Mucosa of descending colon (tissue), 3 donors: ENCODE results near the gene MARS1. TPM values are rescaled to one million over a fixed set of nuclear protein-coding genes. Genes with fewer than 3 reads are reported as not detected.
A peak's percentile ranks its signal among the peaks of the same experiment; 100 is the strongest.

Experiments used
- ATAC-seq: fragments of 200-7000 bp; cut with Tn5 transposase; one replicate; pipeline ENCODE4 v1.9.1; 2020; ENCODE audit warnings: mild to moderate bottlenecking, moderate library complexity
- DNase-seq, 3 donors: peaks; one replicate each; pipeline ENCODE4 v3.0.0-alpha.2; 2020
- H3K36me3 ChIP-seq: fragments of 200-600 bp; one replicate; pipeline ENCODE4 v1.8.0; 2021; ENCODE audit warnings: low read depth, mild to moderate bottlenecking
- H3K4me1 ChIP-seq: fragments of 200-600 bp; one replicate; pipeline ENCODE4 v1.8.0; 2021; ENCODE audit warnings: low read depth, mild to moderate bottlenecking
- H3K4me3 ChIP-seq: fragments of 200-600 bp; one replicate; pipeline ENCODE4 v1.8.0; 2021; ENCODE audit warnings: mild to moderate bottlenecking
- H3K9me3 ChIP-seq: fragments of 200-600 bp; one replicate; pipeline ENCODE4 v1.8.0; 2021; ENCODE audit warnings: mild to moderate bottlenecking
- intact Hi-C, 2 donors: fragments of 100-400 bp; cut with DNase I in 1 of 2; cut with micrococcal nuclease in 1 of 2; formaldehyde crosslinking; loops; one replicate each; pipeline versions ENCODE4 v1.11.0 to v1.11.1; 2022; cut with DNase I, micrococcal nuclease
- total RNA-seq, 3 donors: library from RNA; stranded (reverse); fragmentation: NEBNext Ultra II Directional in 2 of 3; extraction: Animal tissue kit (Norgen Biotek cat#: 25700) in 2 of 3; gene quantifications; one replicate each; pipeline versions ENCODE4 v1.2.1 to v1.2.4, GENCODE V29; 2021 to 2023
- TF ChIP-seq, protein P1 (sequence below): fragments of 200-600 bp; IDR thresholded peaks from one replicate; pipeline ENCODE4 v1.8.0; 2022; ENCODE audit warnings: antibody characterized with exemption, mild to moderate bottlenecking
- donor health status: DM: no; HTN: no; CAD: no; lungs with moderate emphysema.
- donor health status: DM: no; HTN: no; CAD: no.
- donor health status: DM: no; HTN: yes; CAD: no.

Gene MARS1
- total RNA-seq, 3 donors from 2014 or later = 63.7 to 117 (median 94.7) TPM

DNA sequence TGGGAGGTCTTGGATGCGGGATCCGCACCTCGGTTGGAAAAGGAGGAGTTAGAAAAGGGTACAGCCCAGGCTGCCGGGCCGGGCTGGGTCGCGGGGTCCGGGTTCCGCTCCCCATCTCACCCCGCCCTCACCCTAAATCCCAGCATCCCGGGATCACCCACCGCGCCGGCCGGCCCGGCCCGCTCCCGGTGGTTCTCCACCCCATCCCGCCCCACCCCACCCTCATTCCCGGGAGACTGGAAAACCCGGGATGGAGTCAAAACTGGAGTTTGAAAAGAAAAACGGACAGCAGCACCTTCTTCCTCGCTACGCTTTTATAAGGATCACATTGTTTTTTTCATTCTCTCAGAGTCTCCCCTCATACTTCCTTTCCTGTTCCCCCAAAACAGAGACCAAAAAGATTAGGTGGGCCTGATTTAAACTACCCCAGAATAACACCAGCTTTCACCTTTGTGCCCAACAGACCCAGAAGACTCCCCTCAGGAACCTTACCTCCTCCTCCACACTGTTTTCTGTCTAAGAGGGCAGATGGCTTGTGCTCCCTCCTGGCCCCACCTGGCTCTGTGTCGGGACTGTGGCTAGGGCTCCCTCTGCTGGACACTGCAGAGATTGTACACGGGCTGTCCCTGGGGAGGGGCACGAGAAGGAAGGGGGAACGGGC lies 25.5 kb upstream of the MARS1 start:
- intact Hi-C loops = no loop called here
- TF ChIP-seq, protein P1, sequence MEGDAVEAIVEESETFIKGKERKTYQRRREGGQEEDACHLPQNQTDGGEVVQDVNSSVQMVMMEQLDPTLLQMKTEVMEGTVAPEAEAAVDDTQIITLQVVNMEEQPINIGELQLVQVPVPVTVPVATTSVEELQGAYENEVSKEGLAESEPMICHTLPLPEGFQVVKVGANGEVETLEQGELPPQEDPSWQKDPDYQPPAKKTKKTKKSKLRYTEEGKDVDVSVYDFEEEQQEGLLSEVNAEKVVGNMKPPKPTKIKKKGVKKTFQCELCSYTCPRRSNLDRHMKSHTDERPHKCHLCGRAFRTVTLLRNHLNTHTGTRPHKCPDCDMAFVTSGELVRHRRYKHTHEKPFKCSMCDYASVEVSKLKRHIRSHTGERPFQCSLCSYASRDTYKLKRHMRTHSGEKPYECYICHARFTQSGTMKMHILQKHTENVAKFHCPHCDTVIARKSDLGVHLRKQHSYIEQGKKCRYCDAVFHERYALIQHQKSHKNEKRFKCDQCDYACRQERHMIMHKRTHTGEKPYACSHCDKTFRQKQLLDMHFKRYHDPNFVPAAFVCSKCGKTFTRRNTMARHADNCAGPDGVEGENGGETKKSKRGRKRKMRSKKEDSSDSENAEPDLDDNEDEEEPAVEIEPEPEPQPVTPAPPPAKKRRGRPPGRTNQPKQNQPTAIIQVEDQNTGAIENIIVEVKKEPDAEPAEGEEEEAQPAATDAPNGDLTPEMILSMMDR = peak; percentile 86

DNA sequence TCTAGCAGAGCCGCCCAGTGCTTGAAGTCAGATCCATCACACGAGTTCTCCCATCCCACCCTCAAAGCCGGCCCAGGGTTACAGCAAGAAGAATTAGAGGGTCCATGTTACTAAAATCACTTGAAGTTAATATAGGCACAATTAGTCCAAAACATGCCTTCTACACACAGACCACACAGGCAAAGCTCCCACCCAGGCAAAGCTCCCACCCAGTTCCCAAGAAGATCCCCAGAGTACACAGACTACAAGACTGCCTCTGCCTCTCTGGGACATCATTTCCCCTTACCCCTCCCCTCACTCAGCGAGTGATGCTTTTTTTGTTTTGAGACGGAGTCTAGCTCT lies 25.0 kb upstream of the MARS1 start:
- Histone ChIP-seq H3K9me3 (no peaks in the 10 kb centered on the region), H3K4me1 (peaks cover 27% of the 10 kb centered on the region), H3K36me3 (no peaks in the 10 kb centered on the region), H3K4me3 (no peak overlapping the region)
- intact Hi-C loops = no loop called here
- no peak for DNase-seq
- TF ChIP-seq, protein P1 = no peak
- ATAC-seq = no peak

More for the DNA sequence above, 25.5 kb upstream of the MARS1 start:
- ATAC-seq (peak; percentile 82), DNase-seq (peak; percentile 88 to 92 (median 89))
- H3K36me3 ChIP-seq = no peaks in the 10 kb centered on the region
- H3K4me3 ChIP-seq = no peak overlapping the region
- peaks cover 27% of the 10 kb centered on the region for H3K4me1 ChIP-seq
- H3K9me3 ChIP-seq = no peaks in the 10 kb centered on the region

DNA sequence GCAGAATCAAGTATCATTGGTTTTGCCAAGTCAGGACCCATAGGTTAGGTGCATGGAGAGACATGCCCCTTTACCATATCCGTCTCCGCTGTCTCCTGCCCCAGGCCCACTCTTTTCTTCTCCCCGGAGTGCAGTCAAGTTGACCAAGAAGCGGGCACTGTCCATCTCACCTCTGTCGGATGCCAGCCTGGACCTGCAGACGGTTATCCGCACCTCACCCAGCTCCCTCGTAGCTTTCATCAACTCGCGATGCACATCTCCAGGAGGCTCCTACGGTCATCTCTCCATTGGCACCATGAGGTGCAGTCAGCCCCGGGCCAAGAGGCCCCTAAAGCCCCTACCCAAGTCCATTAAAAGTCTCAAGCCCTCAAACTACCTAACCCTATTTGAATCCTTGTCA lies 23.3 kb upstream of the MARS1 start:
- TF ChIP-seq, protein P1 = no peak
- no peak for ATAC-seq
- no peaks in the 10 kb centered on the region for H3K9me3 ChIP-seq
- no peaks in the 10 kb centered on the region for H3K36me3 ChIP-seq
- no peak for DNase-seq
- peaks cover 19% of the 10 kb centered on the region for H3K4me1 ChIP-seq
- no peak overlapping the region for H3K4me3 ChIP-seq
- intact Hi-C loops = no loop called here

DNA sequence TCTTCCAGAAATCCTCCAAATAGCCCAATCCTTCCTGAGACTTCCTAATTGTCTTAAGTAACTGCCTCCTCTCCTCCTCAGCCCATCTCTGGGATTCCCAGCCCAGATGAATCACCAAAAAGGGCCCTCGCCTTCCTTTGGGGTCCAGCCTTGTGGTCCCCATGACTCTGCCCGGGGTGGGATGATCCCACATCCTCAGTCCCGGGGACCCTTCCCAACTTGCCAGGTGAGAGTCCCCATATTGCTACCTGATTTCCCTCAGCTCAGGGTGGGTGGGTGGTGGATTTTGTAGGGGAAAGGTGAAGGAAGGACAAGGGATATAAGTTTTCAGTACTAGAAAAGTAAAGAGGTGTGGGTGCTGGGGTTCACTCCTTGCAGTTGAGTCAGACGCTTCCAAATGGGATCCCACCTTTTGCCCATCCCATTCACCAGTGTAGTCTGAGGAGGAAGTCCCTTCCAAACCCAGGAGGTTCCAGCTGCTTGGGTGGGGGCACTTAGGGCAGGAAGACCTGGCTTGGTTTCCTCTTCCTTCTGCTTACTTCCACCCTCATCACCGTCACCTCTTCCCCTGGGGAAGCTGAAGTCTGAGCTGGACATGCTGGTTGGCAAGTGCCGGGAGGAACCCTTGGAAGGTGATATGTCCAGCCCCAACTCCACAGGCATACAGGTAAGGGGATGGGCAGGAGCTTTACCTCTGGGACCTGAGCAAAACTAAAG lies 22.7 kb upstream of the MARS1 start:
- H3K9me3 ChIP-seq = no peaks in the 10 kb centered on the region
- H3K4me1 ChIP-seq = peaks cover 14% of the 10 kb centered on the region
- DNase-seq = no peak
- no peaks in the 10 kb centered on the region for H3K36me3 ChIP-seq
- intact Hi-C loops = no loop called here
- TF ChIP-seq, protein P1 = no peak
- no peak overlapping the region for H3K4me3 ChIP-seq
- ATAC-seq = no peak

DNA sequence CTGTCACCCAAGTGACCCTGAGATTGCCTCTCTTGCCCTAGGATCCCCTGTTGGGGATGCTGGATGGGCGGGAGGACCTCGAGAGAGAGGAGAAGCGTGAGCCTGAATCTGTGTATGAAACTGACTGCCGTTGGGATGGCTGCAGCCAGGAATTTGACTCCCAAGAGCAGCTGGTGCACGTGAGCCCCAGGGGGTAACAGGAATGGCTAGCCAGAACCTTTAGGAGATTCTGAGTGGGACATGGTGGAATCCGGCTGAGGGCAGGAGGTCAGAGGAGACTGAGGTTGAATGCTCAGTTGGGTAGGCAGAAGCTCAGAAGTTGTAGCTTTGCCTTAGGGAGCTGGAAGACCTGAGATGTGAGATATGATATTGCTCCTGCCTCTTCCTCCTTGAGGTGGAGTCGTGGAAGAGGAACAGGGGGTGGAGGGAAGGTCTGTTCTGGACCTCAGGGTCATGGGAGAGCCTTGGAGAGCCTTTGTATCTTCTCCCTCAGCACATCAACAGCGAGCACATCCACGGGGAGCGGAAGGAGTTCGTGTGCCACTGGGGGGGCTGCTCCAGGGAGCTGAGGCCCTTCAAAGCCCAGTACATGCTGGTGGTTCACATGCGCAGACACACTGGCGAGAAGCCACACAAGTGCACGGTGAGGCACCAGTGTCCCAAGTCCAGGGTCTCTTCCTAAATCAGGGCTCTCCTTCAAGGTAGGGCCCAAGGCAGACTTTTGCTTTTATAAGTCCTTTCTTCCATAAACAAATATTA lies 21.9 kb upstream of the MARS1 start:
- no peak overlapping the region for H3K4me3 ChIP-seq
- no peak for DNase-seq

More for the DNA sequence above, 21.9 kb upstream of the MARS1 start:
- H3K4me1 ChIP-seq = peaks cover 14% of the 10 kb centered on the region
- TF ChIP-seq, protein P1 = no peak
- no peak for ATAC-seq
- H3K36me3 ChIP-seq = no peaks in the 10 kb centered on the region
- no peaks in the 10 kb centered on the region for H3K9me3 ChIP-seq
- intact Hi-C loops = no loop called here
